GM11168 (cell line): ENCODE results near the gene MED25.
"Not testable (repeated sequence)": the region's sequence is repeated elsewhere in the genome, so short reads cannot be mapped to it uniquely, and the experiment has no call there.

ENCODE experiments used
- in situ Hi-C: fragments of 300-500 bp; cut with MboI; formaldehyde crosslinking; loops from one replicate; pipeline ENCODE4 v1.12.0; 2022; ENCODE audit warnings: low sequenced_read_pairs; ENCODE audit not compliant: unreplicated experiment

MED25 gene

GRCh38 chr19:49812997-49813861 lies 4.9 kb upstream of the MED25 start, which contains the start of gene FUZ:
Gene FUZ (minus strand): TSS chr19:49813292. CDS start chr19:49813106, 186 bp downstream.
- in situ Hi-C loops = no loop called here

- in situ Hi-C loops = no loop called here
These were observed 4.1 kb upstream of the MED25 start for GRCh38 chr19:49814010-49814409.

GRCh38 chr19:49816590-49816989 lies 1.5 kb upstream of the MED25 start:
- in situ Hi-C loops = no loop called here

- in situ Hi-C loops = no loop called here
These were observed 721 bp downstream of the MED25 start for GRCh38 chr19:49818649-49819370.

GRCh38 chr19:49819452-49820115 lies 1.5 kb downstream of the MED25 start:
- in situ Hi-C loops = not testable (repeated sequence)

GRCh38 chr19:49820125-49820524 lies 2.0 kb downstream of the MED25 start:
- in situ Hi-C loops = no loop called here

GRCh38 chr19:49823472-49823871 lies 5.4 kb downstream of the MED25 start:
- in situ Hi-C loops = no loop called here

- in situ Hi-C loops = no loop called here
These were observed 6.6 kb downstream of the MED25 start for GRCh38 chr19:49824662-49825061.

GRCh38 chr19:49827034-49827433 lies 8.9 kb downstream of the MED25 start:
- in situ Hi-C loops = no loop called here

GRCh38 chr19:49829200-49829599 lies 11.1 kb downstream of the MED25 start:
- in situ Hi-C loops = no loop called here

- in situ Hi-C loops = no loop called here
These were observed 11.6 kb downstream of the MED25 start for GRCh38 chr19:49829721-49830120.

- in situ Hi-C loops = no loop called here
These were observed 12.7 kb downstream of the MED25 start for GRCh38 chr19:49830766-49831165.

- in situ Hi-C loops = no loop called here
These were observed 13.5 kb downstream of the MED25 start for GRCh38 chr19:49831592-49831991.

- in situ Hi-C loops = no loop called here
These were observed 14.5 kb downstream of the MED25 start for GRCh38 chr19:49832556-49832955.

- in situ Hi-C loops = no loop called here
These were observed 15.5 kb downstream of the MED25 start for GRCh38 chr19:49833599-49833998.

- in situ Hi-C loops = no loop called here
These were observed 17.5 kb downstream of the MED25 start for GRCh38 chr19:49835562-49835961.

- in situ Hi-C loops = no loop called here
These were observed 18.3 kb downstream of the MED25 start for GRCh38 chr19:49836176-49837008.

GRCh38 chr19:49837009-49837310 lies 18.9 kb downstream of the MED25 start:
- in situ Hi-C loops = no loop called here

GRCh38 chr19:49837425-49837824 lies 19.3 kb downstream of the MED25 start:
- in situ Hi-C loops = no loop called here

- in situ Hi-C loops = no loop called here
These were observed 20.9 kb downstream of the MED25 start for GRCh38 chr19:49838885-49839588.
